OCI-LY3 (cell line): Measurements from ENCODE around the gene SMAD5.

ENCODE experiments used
- EZH2phosphoT487 ChIP-seq: fragments of 200-600 bp; shearing (Covaris generic); IDR thresholded peaks from 2 replicates; pipeline ENCODE4 v1.6.1; 2018; ENCODE audit warnings: antibody characterized with exemption, mixed run types, low read depth
- TF ChIP-seq, protein P1 (sequence below): fragments of 200-600, 300-600 bp; sonication (generic); IDR thresholded peaks from 2 replicates; pipeline ENCODE4 v1.5.1; 2014; ENCODE audit warnings: antibody characterized with exemption, low read length, low read depth

DNA sequence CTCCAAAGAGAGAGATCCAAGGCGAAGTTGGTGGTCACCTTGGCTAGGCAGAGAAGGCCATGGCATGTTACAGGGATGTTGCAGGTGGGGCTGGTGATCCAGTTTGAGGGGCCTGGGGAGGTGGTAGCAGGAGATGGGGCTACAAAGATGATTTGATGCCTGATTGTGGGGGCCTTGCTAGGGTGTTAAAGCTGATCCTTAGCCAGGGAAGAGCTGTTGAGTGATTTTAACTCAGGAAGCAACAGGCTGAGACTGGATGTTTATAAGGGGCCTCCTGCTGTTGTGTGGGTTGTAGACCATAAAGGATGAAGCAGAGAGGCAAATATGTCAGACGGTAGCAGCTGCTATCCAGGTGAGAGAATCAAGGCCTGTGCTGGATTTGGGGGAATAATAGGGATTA is 19.0 kb upstream of the SMAD5 start:
- TF ChIP-seq, protein P1, sequence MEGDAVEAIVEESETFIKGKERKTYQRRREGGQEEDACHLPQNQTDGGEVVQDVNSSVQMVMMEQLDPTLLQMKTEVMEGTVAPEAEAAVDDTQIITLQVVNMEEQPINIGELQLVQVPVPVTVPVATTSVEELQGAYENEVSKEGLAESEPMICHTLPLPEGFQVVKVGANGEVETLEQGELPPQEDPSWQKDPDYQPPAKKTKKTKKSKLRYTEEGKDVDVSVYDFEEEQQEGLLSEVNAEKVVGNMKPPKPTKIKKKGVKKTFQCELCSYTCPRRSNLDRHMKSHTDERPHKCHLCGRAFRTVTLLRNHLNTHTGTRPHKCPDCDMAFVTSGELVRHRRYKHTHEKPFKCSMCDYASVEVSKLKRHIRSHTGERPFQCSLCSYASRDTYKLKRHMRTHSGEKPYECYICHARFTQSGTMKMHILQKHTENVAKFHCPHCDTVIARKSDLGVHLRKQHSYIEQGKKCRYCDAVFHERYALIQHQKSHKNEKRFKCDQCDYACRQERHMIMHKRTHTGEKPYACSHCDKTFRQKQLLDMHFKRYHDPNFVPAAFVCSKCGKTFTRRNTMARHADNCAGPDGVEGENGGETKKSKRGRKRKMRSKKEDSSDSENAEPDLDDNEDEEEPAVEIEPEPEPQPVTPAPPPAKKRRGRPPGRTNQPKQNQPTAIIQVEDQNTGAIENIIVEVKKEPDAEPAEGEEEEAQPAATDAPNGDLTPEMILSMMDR: no peak
- TF ChIP-seq EZH2phosphoT487: no peak
